Measurements from ENCODE around the gene NISCH. TPM values are rescaled to one million over a fixed set of nuclear protein-coding genes. Genes with fewer than 3 reads are reported as not detected.
A peak's percentile ranks its signal among the peaks of the same experiment; 100 is the strongest.

Gene NISCH
- total RNA-seq, result 63.9 and 93.0 TPM in 2 replicates
- 105 TPM for polyA plus RNA-seq (2012)

DNA sequence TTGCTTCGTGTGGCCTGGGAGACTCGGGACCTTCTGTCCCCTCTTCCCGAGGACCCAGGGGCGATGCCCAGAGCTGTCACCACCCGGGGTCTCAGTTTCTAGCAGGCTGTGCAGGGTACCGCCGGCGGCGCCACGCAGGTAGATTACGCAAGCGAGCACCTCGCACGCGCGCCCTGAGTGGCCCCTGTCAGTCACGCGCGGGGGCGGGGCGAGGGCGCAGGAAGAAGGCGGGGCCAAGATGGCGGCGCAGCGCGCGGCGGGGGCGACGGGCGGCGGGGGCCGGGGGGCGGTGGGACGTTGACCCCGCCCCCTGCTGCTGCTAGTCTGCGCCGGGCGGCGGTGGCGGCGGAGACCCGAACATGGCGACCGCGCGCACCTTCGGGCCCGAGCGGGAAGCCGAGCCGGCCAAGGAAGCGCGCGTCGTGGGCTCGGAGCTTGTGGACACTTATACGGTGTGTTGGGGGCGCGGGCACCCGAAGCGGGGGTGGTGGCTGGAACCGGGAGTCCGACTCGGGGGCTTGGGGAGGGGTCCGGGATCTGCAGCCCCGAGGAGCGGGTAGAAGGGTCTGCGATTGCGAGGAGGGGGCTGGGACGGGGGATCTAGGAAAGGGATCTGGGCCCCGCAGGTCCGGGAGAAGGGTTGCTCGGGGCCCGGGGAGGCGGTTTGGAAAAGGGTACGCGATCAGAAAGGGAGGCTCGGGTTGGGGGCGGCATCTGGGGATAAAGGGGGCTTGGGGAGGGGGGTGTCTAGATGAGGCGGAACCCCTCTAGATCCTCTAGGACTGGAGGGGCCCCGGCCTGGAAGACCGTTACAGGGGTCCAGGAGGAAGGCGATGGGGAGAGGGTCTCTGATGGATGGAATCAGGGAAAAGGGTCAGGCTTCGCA is at the start of gene NISCH:
NISCH (plus strand) TSS at position 322 of the 886 bp plus-strand sequence; CDS start at position 360, 38 bp downstream.
- DNase-seq (ENCODE audit: low read depth), result peak; percentile 85

DNA sequence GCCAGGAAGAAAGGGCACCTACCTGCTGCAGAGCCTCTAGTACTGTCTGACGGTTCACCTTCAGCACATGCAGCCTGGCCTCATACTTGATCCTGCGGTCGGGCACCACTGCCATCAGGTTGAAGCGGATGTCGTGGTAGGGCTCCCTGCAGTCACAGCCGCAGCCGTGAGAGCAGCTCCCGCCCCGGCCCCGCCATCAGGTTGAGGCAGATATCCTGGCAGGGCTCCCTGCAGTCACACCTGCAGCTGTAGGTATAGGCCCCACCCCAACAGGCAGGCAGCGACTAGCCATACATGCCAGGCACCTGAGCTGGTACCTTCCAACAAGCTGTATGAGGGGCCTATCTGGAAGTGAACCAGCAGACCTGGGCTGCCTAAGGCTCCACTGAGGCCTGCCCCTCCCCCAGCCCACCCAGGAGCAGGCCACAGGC is 49.2 kb upstream of the NISCH start:
- no peak for DNase-seq (ENCODE audit: low read depth)

GRCh38 chr3:52406791-52407510 is 48.5 kb upstream of the NISCH start:
- DNase-seq (ENCODE audit: low read depth), result no peak

DNA sequence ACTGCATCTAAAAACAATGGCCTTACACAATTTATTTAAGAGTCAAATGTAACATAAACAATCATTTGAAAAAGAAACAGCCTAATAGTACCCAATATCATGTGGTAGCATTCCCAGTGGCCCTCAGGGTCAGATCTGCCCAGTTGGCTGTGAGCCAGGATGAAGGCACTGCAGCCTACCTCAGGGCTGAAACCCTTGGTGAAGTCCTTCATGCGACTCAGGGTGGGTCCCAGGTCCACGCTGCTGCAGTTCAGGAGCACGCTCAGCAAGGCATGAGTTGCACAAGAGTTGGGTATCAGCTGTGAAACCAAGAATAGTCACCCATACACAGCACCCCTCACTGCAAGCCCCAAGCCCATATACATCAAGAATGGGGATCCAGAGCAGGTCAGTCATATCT is 47.6 kb upstream of the NISCH start:
- no peak for DNase-seq (ENCODE audit: low read depth)

GRCh38 chr3:52408466-52408865 is 46.9 kb upstream of the NISCH start:
- no peak for DNase-seq (ENCODE audit: low read depth)

DNA sequence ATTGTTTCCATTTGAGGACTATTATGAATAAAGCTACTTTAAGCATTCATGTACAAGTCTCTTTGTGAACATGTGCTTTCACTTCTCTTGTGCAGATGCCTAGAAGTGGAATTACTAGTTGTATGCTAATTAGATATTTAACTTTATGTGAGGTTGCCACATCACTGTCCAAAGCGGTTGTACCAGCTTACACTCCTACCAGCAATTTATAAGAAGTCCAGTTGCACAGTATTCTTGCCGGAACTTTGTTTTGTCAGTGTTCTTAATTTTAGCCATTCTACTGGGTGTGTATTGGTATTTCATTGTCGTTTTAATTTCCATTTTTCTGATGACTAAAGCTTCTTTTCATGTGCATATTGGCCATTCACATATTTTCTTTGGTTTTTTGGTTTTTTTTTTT is 39.6 kb upstream of the NISCH start:
- no peak for DNase-seq (ENCODE audit: low read depth)

DNA sequence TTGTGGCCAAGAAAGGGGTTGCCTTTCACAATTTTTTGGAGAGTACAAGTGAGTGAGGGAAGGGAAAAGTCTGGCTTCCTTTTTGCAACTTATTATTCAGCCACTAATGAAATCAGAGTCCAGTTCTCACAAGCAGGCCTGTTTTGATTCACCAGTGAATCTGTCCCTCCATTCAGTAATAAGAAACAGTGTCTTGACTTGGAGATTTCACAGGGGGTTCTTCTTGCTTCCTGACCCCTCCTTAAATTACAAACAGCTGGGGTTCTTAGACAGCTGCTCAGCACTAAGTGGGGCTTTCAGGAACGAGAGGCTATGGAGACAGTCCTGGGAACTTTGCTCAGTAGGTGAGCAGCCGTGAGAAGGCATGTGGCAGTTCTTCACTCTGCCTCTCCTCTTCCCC is 35.0 kb upstream of the NISCH start:
- no peak for DNase-seq (ENCODE audit: low read depth)

- no peak for DNase-seq (ENCODE audit: low read depth)
These were observed 32.7 kb upstream of the NISCH start for GRCh38 chr3:52422669-52423068.

- no peak for DNase-seq (ENCODE audit: low read depth)
These were observed 32.2 kb upstream of the NISCH start for GRCh38 chr3:52423173-52423572.

DNA sequence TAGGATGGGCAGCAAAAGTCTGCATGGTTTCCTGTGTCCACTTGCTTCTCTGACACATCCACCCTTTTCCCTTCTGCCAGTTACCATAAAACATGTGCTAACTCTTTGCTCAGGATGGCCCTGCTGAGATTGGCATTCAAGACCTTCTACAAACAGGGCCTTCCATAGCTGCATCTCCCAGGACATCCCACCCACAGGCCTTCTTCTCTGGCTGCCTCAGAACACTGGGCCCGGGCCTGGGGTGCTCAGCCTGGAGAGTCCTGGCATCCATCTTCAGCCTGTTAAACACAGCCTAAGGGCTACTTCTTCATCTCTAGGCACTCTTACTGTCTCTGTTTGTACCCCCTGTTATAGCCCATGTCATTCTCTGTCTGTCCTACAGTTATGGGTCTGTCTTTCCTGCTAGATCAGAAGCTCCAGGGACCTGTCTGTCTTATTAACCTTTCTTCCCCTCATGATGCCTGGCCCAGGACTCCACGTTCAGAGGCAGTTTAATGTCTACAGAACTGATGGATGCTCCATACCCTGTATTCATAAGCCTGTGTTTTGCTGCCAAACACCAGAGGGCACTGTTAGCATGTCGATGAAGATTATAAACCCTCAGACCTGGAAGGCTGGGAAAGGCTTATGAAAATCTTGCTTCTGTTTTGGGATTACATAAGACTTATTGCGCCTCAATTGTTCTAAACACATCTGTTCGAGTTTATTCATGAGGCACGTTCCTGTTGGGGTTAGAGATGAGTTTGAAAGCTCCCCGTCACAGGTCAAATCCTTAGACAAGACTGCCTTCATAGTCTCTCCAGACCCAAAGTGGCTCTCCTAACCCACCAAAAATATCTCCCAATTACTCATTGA is 27.0 kb upstream of the NISCH start:
- peak; percentile 79 for DNase-seq (ENCODE audit: low read depth)

DNA sequence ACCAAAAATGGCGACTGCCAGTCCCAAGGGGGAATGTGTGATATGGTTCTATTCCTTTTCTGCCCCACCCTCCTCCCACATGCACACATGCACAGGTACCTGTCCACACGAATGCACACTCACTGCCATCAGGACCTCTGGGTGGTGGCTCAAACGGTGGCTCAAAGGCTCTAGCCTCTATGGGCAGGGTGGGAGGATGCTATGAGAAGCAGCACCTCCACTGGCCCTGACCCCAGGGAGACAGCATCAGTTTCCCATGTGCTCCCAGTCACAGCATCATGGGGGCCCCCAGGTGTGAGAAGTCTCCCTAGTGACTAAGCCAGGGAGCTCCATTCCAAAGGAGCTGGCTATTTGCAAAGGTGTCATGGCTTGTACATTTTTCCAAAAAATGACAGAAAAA is 26.4 kb upstream of the NISCH start:
- DNase-seq (ENCODE audit: low read depth), result no peak

- no peak for DNase-seq (ENCODE audit: low read depth)
These were observed 25.5 kb upstream of the NISCH start for GRCh38 chr3:52429779-52430415.

DNA sequence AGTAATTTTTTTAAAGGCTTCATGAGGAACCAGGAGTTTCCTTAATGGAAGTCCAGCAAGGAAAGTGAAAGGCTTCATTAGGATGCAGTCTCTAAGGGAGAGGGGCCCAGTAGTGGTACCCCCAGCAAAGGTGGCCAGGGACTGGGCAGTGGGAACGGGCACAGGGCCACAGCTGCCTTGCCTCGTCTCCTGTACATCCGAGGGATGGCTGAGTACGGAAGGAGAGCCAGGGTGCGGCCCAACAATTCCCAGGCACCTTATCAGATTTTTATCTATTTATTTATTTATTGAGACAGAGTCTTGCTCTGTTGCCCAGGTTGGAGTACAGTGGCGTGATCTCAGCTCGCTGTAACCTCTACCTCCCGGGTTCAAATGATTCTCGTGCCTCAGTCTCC is 25.0 kb upstream of the NISCH start:
- no peak for DNase-seq (ENCODE audit: low read depth)

- DNase-seq (ENCODE audit: low read depth), result no peak
These were observed 23.8 kb upstream of the NISCH start for GRCh38 chr3:52431459-52432223.

DNA sequence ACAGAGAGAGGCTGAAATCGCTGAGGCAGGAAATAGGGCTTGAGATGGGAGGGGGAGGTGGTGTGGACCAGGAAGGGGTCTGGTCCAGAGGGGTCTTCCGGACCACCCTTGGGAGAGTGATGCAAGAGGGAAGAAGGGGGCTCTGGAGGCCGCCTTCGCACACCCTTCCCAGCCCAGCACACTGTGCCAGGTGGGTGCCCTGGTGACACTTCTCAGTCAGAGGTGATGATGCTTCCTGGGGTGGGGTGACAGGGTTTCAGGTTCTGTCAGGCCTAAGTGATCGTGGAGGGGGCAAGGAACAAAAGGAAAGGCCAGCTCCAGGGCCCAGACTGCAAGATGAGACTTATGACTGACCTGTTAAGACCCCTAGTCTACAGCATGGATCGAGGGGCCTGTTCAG is 23.2 kb upstream of the NISCH start:
- DNase-seq (ENCODE audit: low read depth), result no peak

DNA sequence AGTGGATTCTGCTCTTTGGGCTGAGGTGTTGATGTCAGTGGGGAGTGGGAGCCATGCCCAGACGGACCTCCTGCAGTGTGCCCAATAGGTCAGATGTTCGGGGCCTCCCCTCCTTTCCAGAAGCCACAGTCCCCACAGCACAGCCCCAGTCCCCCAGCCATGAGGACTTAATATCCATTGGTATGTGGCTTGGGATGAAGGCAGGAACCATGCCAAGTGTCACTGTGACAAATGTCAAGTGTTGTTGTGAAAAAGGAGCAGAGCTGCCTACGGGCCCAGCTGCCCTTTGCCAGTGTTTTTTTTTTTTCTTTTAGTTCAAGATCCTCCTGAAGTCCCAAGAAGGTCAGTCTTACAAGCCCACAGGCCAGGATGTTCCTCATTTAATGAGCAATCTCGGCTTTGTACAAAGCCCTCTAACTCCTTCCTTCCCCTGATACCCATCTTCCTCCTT is 22.7 kb upstream of the NISCH start:
- DNase-seq (ENCODE audit: low read depth), result peak; percentile 64

- no peak for DNase-seq (ENCODE audit: low read depth)
These were observed 21.9 kb upstream of the NISCH start for GRCh38 chr3:52433328-52433995.

DNA sequence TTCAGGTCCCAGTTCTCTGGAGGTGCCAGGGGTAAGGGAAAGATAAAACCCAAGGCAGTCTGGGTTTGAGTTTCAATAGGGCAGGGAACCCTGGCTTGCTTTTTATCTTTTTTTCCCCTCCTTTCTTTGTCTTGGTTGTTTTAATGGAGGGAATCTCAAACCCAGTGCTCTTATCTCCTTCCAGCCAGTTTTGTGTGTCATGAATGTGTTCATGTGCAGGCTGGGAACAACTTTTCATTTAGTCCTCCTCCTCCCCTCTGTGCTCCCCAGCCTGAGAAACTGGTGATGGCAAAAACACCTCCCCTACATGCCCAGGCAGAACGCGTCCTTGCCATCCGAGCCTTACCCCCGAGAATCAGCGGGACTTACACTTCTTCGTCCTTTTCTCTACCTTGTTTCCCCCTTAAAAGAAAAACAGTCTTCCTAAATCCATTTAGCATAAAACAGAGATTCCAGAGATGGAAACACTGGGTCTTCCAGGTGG is 21.4 kb upstream of the NISCH start:
- no peak for DNase-seq (ENCODE audit: low read depth)

GRCh38 chr3:52434491-52435115 is 20.8 kb upstream of the NISCH start:
- DNase-seq (ENCODE audit: low read depth), result no peak

Measured in myocyte (in vitro differentiated cells).